Measurements from ENCODE around the gene USP13.
"Not testable (repeated sequence)": the region's sequence is repeated elsewhere in the genome, so short reads cannot be mapped to it uniquely, and the experiment has no call there.

Gene USP13

DNA sequence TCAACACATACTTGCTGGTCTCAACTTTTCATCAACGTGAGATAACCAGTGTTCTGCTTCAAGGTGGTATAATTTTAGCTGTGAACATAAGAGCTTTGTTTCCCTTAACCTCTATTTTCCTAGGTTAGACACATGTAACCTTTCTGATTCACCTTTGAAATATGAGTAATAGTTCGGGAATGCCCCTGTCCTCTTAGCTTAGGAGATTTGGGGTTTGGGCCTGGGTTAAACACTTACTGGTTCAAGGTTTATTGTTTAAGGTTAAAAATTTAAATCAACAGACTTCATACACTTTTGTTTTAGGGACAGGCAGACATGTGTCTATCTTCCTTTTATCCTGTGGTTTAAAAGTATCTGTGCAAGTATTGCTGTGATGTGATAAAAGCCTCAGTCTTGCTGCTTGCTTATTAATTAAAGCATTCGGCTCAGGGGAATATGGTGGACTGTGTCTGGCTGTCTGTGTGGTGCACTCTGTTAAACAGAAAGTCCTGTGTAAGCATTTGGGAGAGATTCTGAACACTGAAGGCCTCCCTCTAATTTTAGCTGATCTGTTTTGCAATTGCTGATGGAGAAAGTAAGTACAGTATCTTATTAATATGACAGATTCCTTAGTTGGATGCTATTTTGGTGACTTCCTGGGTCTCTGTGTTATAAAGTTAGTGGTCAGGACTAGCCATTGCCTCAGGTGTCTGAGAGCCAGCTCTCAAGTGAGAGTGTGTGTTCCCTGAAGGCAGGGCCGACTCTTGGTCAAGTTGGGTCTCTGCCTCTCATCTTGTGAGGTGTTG, 81.8 kb downstream of the USP13 start:
- no peak for DNase-seq (ENCODE audit: low read depth)

DNA sequence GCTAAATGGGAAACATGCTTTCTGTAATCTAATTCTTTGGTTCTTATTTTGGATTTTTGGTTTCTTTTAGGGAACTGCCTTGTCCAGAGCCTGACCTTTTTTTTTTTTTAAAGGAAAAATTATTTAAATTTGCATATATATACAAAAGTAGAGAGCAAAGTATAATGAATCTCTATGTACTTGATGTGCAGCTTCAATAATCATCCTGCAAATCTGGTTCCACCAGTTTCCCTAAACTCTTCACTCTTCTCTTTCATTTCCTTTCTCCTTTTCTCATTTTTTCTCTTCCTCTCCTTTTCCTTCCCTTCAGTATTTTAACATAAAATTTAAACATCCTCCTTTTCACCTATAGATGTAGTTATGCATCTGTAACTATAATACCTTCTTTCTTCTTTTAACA, 82.5 kb downstream of the USP13 start:
- no peak for DNase-seq (ENCODE audit: low read depth)

DNA sequence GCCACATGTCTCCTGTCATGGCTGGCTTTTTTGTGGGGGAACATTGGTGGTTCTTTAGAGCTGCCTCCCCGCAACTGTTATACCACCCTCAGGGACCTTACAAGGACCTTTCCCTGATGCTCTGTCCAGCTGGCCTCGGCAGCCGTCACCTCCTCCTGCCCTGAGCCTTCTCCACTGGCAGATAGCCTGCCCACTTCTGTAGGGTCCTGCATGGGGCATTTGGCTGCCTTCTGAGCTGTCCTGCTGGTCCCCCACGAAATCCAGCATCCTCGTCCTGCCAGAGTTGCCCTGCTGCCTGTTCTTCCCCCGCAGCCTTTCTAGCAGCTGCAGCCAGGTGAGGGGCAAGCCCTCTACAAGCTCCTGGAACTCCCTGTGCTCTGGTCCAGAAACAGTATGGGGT, 86.2 kb downstream of the USP13 start:
- no peak for DNase-seq (ENCODE audit: low read depth)

DNA sequence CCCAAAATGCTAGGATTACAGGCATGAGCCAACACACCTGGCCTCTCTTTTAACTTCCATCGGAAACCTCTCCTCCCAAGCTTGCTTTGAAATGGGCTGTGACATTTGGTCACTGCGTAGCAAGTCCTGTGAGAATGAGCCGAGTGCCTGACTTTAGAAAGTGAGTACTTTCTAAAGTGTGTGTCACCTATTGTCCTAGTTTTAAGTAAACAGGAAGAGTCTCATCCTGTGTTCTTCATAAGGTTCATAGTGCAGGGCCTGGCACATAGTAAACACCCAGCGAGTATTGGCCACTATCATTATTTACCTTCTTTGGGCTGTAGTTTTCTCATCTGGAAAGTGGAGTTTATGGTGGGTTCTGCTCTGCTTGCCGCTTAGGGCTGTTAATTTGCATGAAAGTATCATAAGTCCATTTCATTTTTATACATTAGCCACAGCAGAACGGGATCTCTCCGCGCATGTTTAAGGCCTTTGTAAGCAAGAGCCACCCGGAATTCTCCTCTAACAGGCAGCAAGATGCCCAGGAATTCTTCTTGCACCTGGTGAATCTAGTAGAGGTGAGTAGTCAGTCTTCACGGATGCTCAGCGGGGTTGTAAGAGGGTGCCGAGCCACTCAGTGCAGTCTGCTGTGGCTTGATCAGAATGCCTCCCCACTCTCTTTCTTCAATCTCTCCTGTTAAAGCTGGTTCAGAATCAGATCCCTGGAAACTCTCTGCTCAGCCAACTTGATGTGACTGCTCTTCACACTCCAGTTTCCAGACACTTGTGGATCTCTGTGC, 87.2 kb downstream of the USP13 start:
- DNase-seq (ENCODE audit: low read depth), result no peak

DNA sequence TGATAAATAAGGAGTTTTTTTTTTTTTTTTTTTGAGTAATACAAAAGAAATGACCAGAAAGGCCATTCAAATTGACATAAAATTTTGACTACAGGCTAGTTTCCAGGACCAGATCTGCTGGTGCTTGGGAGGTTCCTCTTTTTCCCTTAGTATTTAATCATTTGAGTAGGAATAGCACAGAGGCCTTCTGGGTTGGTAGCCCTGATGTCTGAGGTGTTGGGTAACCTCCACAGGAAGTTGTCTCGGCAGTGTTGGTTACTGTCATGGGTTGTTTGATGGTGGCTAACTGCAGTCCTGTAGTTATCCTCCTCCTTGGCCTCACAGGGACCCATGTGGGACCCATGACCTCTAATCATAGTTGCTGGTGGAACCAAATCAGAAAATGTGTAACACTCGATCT, 91.1 kb downstream of the USP13 start:
- DNase-seq (ENCODE audit: low read depth), result no peak

DNA sequence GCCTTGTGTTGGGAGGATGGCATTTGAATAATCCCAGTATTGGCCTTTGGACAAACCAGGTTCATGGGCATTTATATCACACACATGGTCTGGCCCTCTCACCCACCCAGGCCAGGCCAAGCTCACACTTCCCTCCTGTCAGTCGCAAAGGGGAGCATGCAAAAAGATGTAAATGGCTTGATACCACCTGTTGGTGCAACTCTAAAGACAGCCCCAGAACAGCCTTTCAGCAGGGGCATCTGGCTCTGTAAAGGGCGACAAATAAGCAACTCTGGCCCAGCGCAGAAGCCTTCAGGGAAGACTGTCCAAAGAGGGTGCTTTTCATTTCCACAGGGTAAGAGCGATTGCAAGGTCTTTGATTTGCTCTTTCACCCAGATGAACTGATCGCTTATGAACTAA, 91.8 kb downstream of the USP13 start:
- no peak for DNase-seq (ENCODE audit: low read depth)

DNA sequence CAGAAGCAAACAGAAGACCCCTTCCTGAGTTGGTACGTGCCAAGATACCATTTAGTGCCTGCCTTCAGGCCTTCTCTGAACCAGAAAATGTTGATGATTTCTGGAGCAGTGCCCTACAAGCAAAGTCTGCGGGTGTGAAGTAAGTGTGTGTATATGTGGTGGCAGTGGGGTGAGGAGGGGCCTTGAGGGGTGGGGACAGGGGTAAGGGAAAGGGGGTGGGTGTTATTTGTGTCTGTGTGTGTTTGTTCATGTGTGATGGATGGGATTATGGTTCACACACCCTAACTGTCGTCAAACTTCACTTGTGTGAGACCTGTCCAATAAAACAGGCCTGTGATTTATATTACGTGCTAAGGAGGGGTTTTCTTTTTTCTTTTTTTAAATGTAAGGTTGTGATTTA, 92.2 kb downstream of the USP13 start:
- DNase-seq (ENCODE audit: low read depth), result no peak

DNA sequence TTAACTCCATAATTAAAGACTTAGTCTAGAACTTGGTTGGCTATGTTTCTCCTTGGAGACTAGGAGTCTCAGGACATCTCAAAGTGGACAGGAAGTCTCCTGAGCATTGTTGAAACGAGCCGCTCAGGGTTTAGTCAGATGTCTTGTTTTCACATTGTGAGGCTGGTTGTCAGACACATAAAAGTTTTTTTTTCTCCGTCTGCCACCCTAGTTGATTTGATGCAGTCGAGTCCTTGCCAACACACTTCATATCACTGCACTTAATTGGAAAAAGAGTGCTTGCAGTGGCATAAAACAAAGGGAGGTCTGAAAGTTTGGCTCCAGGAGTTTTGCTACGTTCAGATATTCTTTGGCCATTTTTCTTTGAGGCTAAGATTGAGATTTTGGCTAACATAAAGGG, 92.9 kb downstream of the USP13 start:
- DNase-seq (ENCODE audit: low read depth), result no peak

DNA sequence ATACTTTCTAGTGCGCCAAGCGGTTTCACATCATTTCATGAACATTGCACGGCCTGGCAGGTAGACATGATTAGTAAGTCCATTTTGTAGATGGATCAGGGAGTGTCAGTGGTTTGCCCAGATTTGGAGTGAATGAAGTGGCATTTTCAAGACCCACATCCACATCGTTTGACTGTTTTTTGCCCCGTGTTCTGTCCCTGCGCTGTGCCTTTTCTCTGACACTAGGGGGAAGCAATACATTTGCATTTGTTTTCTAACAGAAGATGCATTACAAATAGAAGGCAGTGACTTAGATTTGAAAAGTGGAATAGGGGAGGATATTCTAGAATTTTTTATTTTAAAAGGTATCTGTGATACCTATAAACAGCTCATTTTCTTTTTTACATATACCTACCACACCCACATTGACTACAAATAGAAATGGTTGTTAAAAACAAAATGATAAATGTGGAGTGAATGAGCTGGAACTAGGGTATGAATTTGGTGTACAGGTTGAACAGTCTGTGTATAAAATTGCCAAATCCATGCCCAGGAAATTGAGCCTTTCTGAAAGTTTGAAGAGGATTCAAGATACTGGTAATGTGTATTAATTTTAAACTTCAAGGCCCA, 98.0 kb downstream of the USP13 start:
- no peak for DNase-seq (ENCODE audit: low read depth)

DNA sequence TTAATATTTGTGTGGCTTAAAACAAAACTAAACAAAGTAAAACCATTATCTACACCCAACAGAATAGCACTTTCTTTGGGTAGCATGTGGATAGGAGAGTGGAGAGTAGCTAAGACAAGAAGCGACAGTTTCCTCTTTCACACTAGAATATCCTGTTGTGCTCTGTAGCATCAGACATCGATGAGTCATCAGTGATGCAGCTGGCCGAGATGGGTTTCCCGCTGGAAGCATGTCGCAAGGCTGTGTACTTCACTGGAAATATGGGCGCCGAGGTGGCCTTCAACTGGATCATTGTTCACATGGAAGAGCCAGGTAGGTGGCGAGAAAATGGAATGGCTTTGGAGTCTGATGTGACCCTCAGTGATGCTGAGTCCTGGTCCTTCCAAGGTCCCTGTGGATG, 108.1 kb downstream of the USP13 start:
- DNase-seq (ENCODE audit: low read depth), result no peak

DNA sequence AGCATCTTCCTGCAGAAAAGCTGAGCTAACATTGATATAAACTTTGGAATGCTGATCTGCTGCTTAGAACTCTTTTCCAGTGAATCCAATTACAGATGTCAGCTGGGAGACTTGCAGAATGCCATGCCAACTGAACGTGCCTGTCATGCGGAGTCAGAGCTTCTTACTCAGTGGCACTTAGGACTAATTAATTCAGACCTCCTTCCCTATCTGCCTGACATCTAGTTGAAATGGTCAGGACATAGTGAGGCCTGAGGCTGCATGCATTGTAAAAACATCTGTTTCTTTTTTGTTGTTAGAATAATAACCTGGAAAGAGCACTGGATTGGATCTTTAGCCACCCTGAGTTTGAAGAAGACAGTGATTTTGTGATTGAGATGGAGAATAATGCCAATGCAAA, 112.6 kb downstream of the USP13 start:
- DNase-seq (ENCODE audit: low read depth), result no peak

DNA sequence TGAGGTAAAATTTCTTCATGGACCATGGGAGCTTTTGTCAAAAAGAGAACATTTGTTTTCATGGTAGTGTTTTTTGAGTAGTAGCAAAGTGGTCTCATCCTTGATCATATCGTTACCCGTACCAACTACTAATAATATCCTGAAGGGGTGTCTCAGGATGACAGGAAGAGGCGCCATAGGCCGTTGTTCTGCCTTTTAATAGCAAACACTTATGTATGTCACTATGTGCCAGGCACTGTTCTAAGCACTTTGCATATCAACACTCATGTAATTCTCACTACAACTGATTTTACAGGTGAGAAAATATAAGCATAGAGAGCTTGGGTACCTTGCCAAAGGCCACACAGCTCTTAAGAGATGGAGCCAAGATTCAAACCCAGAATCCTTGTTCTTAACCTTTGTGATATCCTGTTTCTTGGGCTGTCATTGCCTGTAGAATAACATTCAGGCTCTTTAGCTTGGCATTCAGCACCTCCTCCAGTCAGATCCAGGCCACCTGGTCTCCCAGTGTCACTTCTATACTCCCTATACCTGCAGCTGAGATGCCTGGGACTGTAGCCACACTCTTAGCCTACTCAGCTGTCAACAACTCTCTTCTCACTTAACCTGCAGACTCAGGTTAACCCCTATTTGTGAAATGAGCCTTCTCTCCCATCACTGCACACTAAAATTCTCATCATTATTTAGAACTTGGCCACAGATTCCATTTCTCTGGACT, 113.7 kb downstream of the USP13 start:
- no peak for DNase-seq (ENCODE audit: low read depth)

DNA sequence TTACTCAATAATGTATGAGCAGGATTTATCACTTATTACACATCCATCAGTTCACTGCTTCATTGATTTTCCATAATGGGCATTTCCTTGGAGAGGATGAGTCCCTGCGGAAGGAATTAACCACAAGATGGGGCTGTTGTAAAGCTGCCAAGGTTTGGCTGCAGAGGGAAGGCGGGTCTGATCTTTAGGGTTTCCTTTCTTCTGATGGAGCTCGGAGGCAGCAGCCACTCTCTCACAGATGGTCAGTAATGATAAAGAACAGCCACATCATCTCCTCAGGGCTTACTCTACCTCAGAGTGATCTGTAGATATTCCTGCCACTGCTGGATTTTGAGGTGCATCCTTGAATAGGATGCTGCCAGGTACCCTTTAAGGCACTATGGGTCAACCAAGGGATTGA, 115.2 kb downstream of the USP13 start:
- DNase-seq (ENCODE audit: low read depth), result no peak

DNA sequence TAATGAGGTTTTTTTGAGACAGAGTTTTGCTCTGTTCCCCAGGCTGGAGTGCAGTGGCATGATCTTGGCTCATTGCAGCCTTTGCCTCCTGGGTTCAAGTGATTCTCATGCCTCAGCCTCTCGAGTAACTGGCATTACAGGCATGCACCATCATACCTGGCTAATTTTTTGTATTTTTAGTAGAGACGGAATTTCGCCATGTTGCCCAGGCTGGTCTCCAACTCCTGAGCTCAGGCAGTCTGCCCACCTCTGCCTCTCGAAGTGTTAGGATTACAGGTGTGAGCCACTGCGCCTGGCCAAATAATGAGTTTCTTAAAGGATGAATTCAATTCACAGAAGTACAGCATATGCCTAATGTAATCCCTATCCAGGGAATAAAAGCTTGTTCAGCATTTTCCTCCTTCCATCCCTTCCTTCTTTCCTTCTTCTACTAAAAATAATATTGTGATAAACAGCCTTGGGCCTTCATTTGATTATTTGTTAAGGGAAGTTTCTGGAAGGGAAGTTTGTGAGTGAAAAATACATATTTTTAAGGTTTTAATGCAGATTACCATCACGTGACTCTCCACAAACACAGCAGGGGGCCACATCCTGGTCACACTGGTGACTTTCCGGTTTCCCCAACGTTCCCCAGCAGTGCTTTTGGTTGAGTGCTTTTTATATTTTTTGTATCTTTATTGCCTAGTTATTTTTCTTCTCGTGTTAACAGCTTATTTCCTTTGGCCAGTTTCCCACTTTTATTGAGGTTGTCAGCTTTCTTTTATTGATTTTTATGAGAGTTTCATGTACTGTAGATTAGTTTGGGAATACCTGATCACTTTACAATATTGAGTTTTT, 116.8 kb downstream of the USP13 start:
- DNase-seq (ENCODE audit: low read depth), result no peak

DNA sequence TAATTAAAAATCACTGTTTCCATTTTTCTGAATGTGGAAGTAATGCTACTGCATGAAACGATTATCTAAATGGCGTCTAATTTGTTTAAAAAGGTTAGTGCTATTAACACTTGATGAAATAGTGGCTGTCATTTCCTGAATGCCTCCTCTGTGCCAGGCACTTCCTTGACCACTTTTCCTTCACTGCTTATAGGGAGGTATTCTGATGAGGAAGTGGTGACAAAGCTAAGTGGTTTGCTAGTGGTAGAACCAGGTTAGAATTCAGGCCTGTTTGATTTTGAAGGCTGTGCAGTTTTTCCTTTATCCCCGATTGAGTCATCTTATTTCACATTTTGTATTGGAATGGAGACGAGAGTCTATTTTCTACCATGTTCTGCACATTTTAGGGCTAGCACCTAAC, 119.0 kb downstream of the USP13 start:
- DNase-seq (ENCODE audit: low read depth), result no peak

DNA sequence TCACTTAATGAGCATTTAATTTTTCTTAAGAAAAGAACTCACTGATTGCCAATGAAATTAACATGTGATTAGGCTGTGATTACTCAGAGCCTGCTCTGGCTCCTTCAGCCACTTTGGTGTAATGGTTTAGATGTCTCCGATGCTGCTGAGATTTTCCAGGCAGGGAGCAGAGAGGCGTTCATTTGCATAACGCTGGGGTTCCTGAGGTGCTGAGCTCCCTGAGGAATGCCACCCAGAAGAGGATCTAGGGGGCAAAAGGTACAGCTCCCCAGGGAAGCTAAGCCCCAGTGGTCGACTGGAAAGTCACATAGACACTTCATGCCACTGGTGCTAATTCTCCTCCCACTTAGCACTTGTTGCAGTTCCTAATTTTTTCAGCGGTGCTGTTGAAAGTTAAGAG, 119.5 kb downstream of the USP13 start:
- DNase-seq (ENCODE audit: low read depth), result no peak

DNA sequence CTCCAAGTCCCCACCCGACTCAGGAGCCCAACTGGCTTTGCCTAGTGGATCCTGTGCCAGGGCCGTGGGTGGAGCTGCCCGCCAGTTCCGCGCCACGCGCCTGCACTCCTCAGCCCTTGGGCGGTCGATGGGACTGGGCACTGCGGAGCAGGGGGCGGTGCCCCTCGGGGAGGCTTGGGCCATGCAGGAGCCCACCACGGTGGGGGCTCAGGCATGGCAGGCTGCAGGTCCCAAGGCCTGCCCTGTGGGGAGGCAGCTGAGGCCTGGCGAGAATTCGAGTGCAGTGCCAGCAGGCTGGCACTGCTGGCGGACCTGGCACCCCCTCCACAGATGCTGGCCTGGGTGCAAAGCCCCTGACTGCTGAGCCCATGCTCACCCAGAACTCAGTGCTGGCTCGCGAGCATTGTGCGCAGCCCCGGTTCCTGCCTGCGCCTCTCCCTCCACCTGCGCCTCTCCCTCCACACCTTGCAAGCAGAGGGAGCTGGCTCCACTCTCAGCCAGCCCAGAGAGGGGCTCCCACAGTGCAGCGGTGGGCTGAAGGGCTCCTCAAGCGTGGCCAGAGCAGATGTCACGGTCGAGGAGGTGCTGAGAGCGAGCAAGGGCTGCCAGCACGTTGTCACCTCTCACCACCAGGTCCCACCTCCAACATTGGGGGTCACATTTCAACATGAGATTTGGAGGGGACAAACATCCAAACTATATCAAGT, 122.7 kb downstream of the USP13 start:
- no peak for DNase-seq (ENCODE audit: low read depth)

DNA sequence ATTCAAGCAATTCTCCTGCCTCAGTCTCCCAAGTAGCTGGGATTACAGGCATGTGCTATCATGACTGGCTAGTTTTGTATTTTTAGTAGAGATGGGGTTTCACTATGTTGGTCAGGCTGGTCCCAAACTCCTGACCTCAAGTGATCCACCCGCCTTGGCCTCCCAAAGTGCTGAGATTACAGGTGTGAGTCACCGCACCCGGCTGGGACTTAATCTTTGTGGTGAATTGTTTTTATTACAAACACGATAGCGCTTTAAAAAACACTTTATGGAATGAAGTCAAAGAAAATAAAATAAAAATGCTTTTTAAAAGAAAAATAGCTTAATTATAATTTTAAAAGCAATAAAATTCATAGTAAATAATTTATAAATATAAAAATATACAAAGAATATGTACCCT, 130.0 kb downstream of the USP13 start:
- not testable (repeated sequence) for DNase-seq (ENCODE audit: low read depth)

DNA sequence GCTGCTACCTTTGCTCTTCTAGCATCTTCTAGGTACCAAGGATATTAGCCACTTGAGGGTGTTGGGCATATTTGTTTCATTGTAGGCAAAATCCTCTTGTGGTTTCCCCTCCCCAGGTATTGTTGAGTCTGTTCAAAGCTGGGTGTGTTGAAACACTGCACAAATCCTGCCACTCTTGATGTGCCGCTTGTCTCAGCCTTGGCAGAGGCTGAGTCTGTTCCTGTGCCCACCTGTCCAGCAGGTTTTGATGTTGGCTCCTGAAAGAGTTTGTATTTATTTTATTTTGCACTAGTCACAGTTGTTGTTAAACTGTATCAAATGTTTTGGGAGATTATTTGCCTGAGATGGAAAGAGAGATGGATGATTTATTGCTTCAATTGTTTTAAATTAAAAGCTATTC, 136.2 kb downstream of the USP13 start:
- no peak for DNase-seq (ENCODE audit: low read depth)

DNA sequence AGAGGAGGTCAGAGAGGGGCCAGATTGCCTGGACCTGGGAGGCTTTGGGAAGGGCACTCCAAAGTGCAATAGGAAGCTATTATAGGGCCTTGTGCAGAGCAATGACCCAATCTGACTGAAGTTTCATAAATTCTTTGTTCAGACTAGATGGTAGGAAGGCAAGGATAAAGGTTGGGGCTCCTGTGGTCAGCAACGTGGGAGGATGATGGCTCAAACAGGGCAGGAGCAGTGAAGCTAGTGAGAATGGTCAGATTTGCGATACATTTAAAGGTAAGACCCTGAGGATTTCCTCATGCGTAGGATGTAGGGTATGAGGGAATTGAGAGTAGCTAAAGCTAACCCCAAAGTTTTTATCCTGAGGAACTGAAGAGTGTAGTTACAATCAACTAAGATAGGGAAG, 139.0 kb downstream of the USP13 start:
- DNase-seq (ENCODE audit: low read depth), result no peak

DNA sequence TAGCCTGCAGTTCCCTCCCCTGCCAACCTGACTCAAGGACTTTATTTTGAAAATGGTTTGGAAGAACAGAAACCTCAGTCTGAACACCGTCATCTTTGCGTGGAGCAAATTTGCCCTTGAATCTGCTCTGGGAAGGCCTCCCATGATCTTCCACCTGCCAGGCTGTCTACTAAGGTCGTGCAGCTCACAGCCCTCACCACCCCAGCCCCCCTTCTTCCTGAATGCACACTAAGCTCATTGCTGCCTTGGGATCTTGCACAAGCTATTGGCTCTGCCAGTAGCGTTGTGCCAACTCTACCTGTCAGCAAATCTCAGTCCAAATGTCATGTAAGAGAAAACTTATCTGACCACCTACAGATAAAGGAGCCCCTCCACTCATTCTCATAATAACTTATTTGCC, 141.5 kb downstream of the USP13 start:
- no peak for DNase-seq (ENCODE audit: low read depth)

All from stimulated activated CD8-positive, alpha-beta memory T cell treated with anti-CD3 and anti-CD28 coated beads, Interleukin-7, amount 100 ng/mL, for 24 hours (primary cell).